Chondrocyte (in vitro differentiated cells): ENCODE measurements around the gene TEDC2. TPM values are rescaled to one million over a fixed set of nuclear protein-coding genes. Genes with fewer than 3 reads are reported as not detected.

Experiments used
- DNase-seq: peaks from one replicate; pipeline ENCODE4 v3.0.0; 2021; ENCODE audit warnings: mixed read lengths, low spot score
- H3K27ac Mint-ChIP-seq: one replicate; pipeline ENCODE4 v1.8.0; 2021; ENCODE audit warnings: mild to moderate bottlenecking, moderate library complexity, mixed read lengths; ENCODE audit not compliant: unreplicated experiment
- H3K27me3 Mint-ChIP-seq: 2 replicates; pipeline ENCODE4 v1.8.0; 2021; ENCODE audit warnings: low read depth, mixed read lengths
- H3K36me3 Mint-ChIP-seq: 2 replicates; pipeline ENCODE4 v1.8.0; 2021; ENCODE audit warnings: low read depth, mixed read lengths
- H3K4me1 Mint-ChIP-seq: 2 replicates; pipeline ENCODE4 v1.8.0; 2021; ENCODE audit warnings: low read depth, mild to moderate bottlenecking, mixed read lengths
- H3K4me3 Mint-ChIP-seq: one replicate; pipeline ENCODE4 v1.8.0; 2021; ENCODE audit warnings: mild to moderate bottlenecking, moderate library complexity, mixed read lengths; ENCODE audit not compliant: unreplicated experiment
- H3K9me3 Mint-ChIP-seq: 2 replicates; pipeline ENCODE4 v1.8.0; 2021; ENCODE audit warnings: low read depth, mixed read lengths
- CTCF ChIP-seq: fragments of 200-600 bp; sonication (generic); IDR thresholded peaks from 2 replicates; pipeline ENCODE4 v1.5.0; 2021; ENCODE audit warnings: antibody characterized with exemption, mild to moderate bottlenecking, moderate library complexity
- microRNA-seq: library from miRNA; unstranded; fragments of <30 nt; microRNA quantifications from one replicate; pipeline ENCODE4 v1.2.0, GENCODE V29; 2020; ENCODE audit warnings: borderline number of aligned reads
- total RNA-seq: library from RNA; stranded (reverse); gene quantifications from 3 replicates; pipeline ENCODE4 v1.2.1, GENCODE V29; 2021

Gene TEDC2
- total RNA-seq, 1 donor from 2014 or later = 3.9 TPM

GRCh38 chr16:2511996-2512734 lies 52.3 kb downstream of the TEDC2 start:
- peak overlapping the region; percentile 59 for H3K27ac Mint-ChIP-seq
- H3K4me3 Mint-ChIP-seq = no peak overlapping the region
- DNase-seq = no peak
- no peak for TF ChIP-seq CTCF
- no peaks in the 10 kb centered on the region for H3K27me3 Mint-ChIP-seq
- peaks cover 3% of the 10 kb centered on the region for H3K36me3 Mint-ChIP-seq
- H3K4me1 Mint-ChIP-seq = peaks cover 30% of the 10 kb centered on the region
- H3K9me3 Mint-ChIP-seq = no peaks in the 10 kb centered on the region

- Mint-ChIP-seq H3K4me3 (peak overlapping the region; percentile 77), H3K4me1 (peaks cover 37% of the 10 kb centered on the region), H3K9me3 (no peaks in the 10 kb centered on the region), H3K27me3 (no peaks in the 10 kb centered on the region), H3K36me3 (peaks cover 3% of the 10 kb centered on the region), H3K27ac (peak overlapping the region; percentile 77)
- no peak for TF ChIP-seq CTCF
- DNase-seq = peak; percentile 87
Observed at GRCh38 chr16:2512735-2513404, 53.0 kb downstream of the TEDC2 start.

GRCh38 chr16:2513405-2514332 lies 53.8 kb downstream of the TEDC2 start, which contains the start of gene ATP6V0C:
Gene ATP6V0C (plus strand): TSS chr16:2513952. CDS start chr16:2514104, 152 bp downstream.
- Mint-ChIP-seq H3K4me1 (peaks cover 39% of the 10 kb centered on the region), H3K9me3 (no peaks in the 10 kb centered on the region), H3K4me3 (peak within 1 kb of the TSS; percentile 90), H3K36me3 (peaks cover 3% of the 10 kb centered on the region), H3K27me3 (no peaks in the 10 kb centered on the region), H3K27ac (peak within 1 kb of the TSS; percentile 95)
- TF ChIP-seq CTCF = no peak
- DNase-seq = peak; percentile 95

Small RNAs within 50 kb of the gene (microRNA-seq; reads per million reads assigned to microRNA genes)
- gene MIR6767 (not detected), gene MIR6768 (not detected)

Other genes starting within 250 kb of the TEDC2 start
- gene BRICD5, start 249.2 kb upstream of the TEDC2 start, total RNA-seq = 5.4 to 7.3 TPM (median 6.9 TPM) in 3 replicates
- gene PGP, start 245.3 kb upstream of the TEDC2 start, total RNA-seq = 15.6 to 21.1 TPM (median 16.0 TPM) in 3 replicates
- 18.7 to 25.7 TPM (median 20.7 TPM) in 3 replicates for gene E4F1, start 236.5 kb upstream of the TEDC2 start, total RNA-seq
- gene DNASE1L2, start 223.7 kb upstream of the TEDC2 start, total RNA-seq = 0.97 to 1.6 TPM (median 1.2 TPM) in 3 replicates
- 25.5 to 45.4 TPM (median 44.5 TPM) in 3 replicates for gene ECI1, start 208.5 kb upstream of the TEDC2 start, total RNA-seq
- 109 to 122 TPM (median 111 TPM) in 3 replicates for gene RNPS1, start 192.0 kb upstream of the TEDC2 start, total RNA-seq
- gene ABCA3, start 119.4 kb upstream of the TEDC2 start, total RNA-seq = 16.3 to 27.3 TPM (median 26.0 TPM) in 3 replicates
- gene CCNF, start 30.7 kb upstream of the TEDC2 start, total RNA-seq = 4.9 to 7.7 TPM (median 7.6 TPM) in 3 replicates
- 1.5 to 2.1 TPM (median 1.8 TPM) in 3 replicates for gene NTN3, start 11.2 kb downstream of the TEDC2 start, total RNA-seq
- 17.9 to 19.6 TPM (median 18.7 TPM) in 3 replicates for gene TBC1D24, start 15.0 kb downstream of the TEDC2 start, total RNA-seq
- 168 to 200 TPM (median 197 TPM) in 3 replicates for gene ATP6V0C, start 53.8 kb downstream of the TEDC2 start, total RNA-seq
- 35.4 to 37.0 TPM (median 36.3 TPM) in 3 replicates for gene AMDHD2, start 60.3 kb downstream of the TEDC2 start, total RNA-seq
- not detected in 3 replicates for gene CEMP1, start 71.3 kb downstream of the TEDC2 start, total RNA-seq
- 39.2 to 40.6 TPM (median 39.6 TPM) in 3 replicates for gene PDPK1, start 77.9 kb downstream of the TEDC2 start, total RNA-seq
- gene KCTD5, start 222.4 kb downstream of the TEDC2 start, total RNA-seq = 27.3 to 29.7 TPM (median 27.4 TPM) in 3 replicates